Stimulated activated CD4-positive, alpha-beta T cell treated with anti-CD3 and anti-CD28 coated beads, Interleukin-1b, Interleukin-23, amount 100 ng/mL, for 4 hours (primary cell): ENCODE measurements around the gene ERAP2.
"Not testable (repeated sequence)": the region's sequence is repeated elsewhere in the genome, so short reads cannot be mapped to it uniquely, and the experiment has no call there.

Experiments
- DNase-seq, 2 donors: peaks; one replicate each; pipeline ENCODE4 v3.0.0-alpha.2; 2020; ENCODE audit warnings: low read depth in 2 of 2

Gene ERAP2

GRCh38 chr5:96863949-96864584 lies 12.2 kb upstream of the ERAP2 start:
- no peak for DNase-seq

GRCh38 chr5:96864922-96865530 lies 11.3 kb upstream of the ERAP2 start:
- DNase-seq, result no peak

- DNase-seq, result peak in 1 of 2 donors; percentile 30
Measured at GRCh38 chr5:96868603-96869371, 7.5 kb upstream of the ERAP2 start.

GRCh38 chr5:96869372-96869641 lies 7.0 kb upstream of the ERAP2 start:
- no peak for DNase-seq

- DNase-seq, result no peak
Measured at GRCh38 chr5:96870094-96871026, 5.9 kb upstream of the ERAP2 start.

- no peak for DNase-seq
Measured at GRCh38 chr5:96871027-96871399, 5.3 kb upstream of the ERAP2 start.

GRCh38 chr5:96871686-96872085 lies 4.6 kb upstream of the ERAP2 start:
- no peak for DNase-seq

GRCh38 chr5:96873449-96873848 lies 2.9 kb upstream of the ERAP2 start:
- no peak for DNase-seq

GRCh38 chr5:96874631-96875030 lies 1.7 kb upstream of the ERAP2 start:
- DNase-seq, result no peak

GRCh38 chr5:96875791-96876291 lies 459 bp upstream of the ERAP2 start:
- DNase-seq, result no peak

- not testable (repeated sequence) for DNase-seq
Measured at GRCh38 chr5:96876977-96877469, 723 bp downstream of the ERAP2 start.

- DNase-seq, result no peak
Measured at GRCh38 chr5:96879665-96880064, 3.4 kb downstream of the ERAP2 start.

GRCh38 chr5:96880444-96881164 lies 4.3 kb downstream of the ERAP2 start:
- DNase-seq, result no peak

GRCh38 chr5:96881511-96882115 lies 5.3 kb downstream of the ERAP2 start:
- no peak for DNase-seq

GRCh38 chr5:96883871-96884270 lies 7.6 kb downstream of the ERAP2 start:
- DNase-seq, result no peak

- no peak for DNase-seq
Measured at GRCh38 chr5:96884995-96885394, 8.7 kb downstream of the ERAP2 start.

- DNase-seq, result no peak
Measured at GRCh38 chr5:96885518-96886338, 9.4 kb downstream of the ERAP2 start.

GRCh38 chr5:96893342-96893741 lies 17.0 kb downstream of the ERAP2 start:
- DNase-seq, result no peak

- no peak for DNase-seq
Measured at GRCh38 chr5:96896276-96896675, 20.0 kb downstream of the ERAP2 start.

GRCh38 chr5:96896806-96897205 lies 20.5 kb downstream of the ERAP2 start:
- DNase-seq, result no peak
